PC-9 (cell line): ENCODE results near the gene LARGE1.

Source experiments
- EZH2 ChIP-seq: fragments of 200-600 bp; sonication (generic); IDR thresholded peaks from 2 replicates; pipeline ENCODE4 v1.8.0; 2017; ENCODE audit warnings: antibody characterized with exemption, low read depth
- TF ChIP-seq, protein P1 (sequence below): fragments of 200-600 bp; sonication (generic); conservative IDR thresholded peaks from 2 replicates; pipeline ENCODE4 v1.6.1; 2017; ENCODE audit warnings: mixed run types, antibody characterized with exemption, mild to moderate bottlenecking, moderate library complexity

DNA sequence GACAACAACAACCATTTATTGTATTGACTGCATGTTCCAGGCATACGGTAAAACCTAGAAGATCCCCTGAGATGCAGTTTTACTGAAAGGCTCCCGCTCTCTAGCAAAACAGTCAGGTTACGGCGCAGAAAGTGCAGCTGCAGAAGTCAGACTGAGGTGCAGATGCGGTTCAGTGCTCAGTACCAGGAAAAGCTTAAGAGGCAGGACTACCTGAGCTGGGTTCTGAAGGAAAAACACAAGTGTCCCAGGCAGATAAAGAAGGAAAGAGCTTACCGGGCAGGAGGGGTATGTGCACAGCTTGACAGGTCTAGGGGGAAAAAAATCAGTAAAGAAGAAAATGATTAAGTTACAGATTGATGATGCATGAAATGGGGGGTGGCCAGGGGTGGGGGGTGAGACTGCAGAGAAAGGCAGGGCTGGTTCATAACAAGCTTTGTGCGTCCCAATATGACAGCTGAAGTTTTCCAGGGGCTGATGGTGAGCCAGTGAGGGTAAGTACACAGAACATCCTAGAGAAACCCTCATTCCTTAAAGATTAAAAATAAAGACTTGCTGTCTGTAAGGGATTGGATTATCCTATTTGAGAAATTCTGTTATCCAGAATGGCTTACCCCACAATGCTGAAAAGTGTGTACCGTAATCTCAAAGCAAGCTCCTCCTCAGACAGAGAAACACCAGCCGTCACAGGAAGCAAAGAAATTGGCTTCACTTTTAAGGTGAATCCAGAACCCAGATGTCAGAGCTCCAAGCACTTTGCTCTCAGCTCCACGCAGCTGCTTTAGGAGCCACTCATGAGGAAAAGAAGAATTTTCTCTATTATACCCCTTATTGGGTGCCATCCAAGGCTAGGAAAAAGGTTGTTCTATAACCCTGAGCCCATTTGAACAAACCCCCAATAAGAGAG is 11.9 kb downstream of the LARGE1 start:
- TF ChIP-seq, protein P1, sequence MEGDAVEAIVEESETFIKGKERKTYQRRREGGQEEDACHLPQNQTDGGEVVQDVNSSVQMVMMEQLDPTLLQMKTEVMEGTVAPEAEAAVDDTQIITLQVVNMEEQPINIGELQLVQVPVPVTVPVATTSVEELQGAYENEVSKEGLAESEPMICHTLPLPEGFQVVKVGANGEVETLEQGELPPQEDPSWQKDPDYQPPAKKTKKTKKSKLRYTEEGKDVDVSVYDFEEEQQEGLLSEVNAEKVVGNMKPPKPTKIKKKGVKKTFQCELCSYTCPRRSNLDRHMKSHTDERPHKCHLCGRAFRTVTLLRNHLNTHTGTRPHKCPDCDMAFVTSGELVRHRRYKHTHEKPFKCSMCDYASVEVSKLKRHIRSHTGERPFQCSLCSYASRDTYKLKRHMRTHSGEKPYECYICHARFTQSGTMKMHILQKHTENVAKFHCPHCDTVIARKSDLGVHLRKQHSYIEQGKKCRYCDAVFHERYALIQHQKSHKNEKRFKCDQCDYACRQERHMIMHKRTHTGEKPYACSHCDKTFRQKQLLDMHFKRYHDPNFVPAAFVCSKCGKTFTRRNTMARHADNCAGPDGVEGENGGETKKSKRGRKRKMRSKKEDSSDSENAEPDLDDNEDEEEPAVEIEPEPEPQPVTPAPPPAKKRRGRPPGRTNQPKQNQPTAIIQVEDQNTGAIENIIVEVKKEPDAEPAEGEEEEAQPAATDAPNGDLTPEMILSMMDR = no peak
- no peak for TF ChIP-seq EZH2
